GM18499 (cell line): ENCODE data around the gene DDX23.

Experiments
- ATAC-seq: cut with Tn5 transposase; IDR thresholded peaks from one replicate; pipeline ENCODE4 v1.9.1; 2021; ENCODE audit warnings: moderate number of reproducible peaks; ENCODE audit not compliant: insufficient read depth, unreplicated experiment

The DDX23 gene

DNA sequence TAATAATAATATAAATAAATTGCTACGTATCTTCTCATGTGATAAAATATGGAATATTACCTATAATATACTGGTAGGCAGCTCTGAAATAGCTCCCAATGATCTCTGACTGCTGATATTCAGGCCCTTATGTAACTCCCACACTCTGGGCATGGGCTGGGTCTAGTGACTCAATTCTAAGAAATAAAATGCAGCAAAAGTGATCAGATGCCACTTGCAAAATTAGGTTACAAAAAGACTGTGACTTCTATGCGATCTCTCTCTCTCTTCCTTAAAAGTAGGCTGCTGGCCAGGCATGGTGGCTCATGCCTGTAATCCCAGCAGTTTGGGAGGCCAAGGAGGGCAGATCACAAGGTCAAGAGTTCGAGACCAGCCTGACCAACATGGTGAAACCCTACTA is 44.0 kb downstream of the DDX23 start:
- ATAC-seq: no peak

GRCh38 chr12:48803675-48804074 is 48.3 kb downstream of the DDX23 start:
- no peak for ATAC-seq

DNA sequence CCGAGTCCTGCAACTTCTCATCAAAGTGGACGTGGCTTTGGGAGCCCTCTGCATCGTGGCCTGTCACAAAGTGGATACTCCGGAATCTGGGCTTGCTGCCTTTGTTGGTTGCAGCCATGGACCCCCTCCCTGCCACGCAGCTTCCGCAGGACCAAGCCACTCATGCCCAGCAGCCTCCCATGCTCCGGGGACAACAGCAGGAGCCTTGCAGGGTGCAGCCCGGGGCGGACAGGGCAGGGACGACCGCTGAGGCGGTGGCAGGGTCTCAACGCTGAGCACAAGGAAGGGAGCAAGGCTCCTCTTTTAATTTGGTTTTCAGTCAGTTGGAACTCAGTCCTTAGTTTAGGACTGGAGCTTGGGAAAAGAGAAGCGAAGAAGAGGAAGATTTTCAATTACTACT is 51.0 kb downstream of the DDX23 start:
- no peak for ATAC-seq

DNA sequence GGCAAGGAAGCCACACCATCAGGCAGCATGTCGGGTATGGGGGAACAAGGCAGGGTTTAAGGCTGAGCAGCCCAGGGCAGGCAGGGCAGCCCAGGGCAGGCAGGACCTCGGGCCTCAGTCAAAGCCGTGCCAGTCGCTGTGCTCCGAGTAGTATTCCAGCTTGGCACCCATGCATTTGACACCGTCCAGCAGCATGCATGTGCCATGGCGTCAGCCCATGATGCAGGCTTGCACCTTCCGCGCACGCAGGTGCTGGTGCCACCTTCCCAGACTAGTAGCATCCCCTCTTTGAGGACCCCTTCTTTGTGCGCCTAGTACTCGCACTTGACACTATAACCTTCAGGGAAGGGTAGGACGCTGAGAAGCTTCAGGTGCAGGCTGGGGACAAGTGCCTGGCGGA is 51.5 kb downstream of the DDX23 start:
- no peak for ATAC-seq

DNA sequence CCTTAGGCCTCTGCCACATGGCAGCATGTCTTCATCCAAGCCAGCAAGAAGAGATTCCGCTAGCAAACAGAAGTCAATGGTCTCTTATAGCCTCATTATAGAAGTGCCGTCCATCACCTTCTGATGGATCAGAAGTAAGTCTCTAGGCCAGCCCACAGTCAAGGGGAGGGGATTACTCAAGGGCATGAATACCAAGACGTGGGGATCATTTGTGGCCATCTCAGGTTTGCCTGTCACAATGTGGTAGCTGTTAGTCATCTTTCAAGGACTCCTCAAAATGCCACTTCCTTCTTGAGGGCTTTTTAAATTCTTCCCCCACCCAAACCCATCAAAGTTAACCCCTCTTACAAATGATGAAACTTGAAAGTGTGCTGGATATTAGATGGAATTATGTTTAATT is 55.0 kb downstream of the DDX23 start:
- no peak for ATAC-seq

GRCh38 chr12:48795550-48796455 is 56.2 kb downstream of the DDX23 start:
- ATAC-seq: no peak

DNA sequence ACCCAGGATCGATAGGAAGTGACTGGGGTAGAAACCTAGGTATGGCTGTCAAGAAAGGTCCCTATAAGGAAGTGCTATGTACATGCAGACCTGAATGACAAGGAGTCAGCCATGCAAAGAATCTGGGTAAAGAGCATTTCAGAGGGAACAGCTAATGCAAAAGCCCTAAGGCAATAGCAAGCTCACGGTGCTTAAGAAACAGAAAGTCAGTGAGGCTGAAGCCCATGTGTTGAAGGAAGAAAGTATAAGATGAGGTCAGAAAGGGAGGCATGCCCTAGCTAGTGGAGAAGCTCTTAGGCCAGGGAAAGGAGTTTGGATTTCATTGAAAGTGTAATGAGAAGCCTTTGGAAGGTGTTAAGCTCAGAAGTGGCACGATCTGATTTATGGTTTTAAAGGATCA is 57.1 kb downstream of the DDX23 start:
- ATAC-seq: no peak

DNA sequence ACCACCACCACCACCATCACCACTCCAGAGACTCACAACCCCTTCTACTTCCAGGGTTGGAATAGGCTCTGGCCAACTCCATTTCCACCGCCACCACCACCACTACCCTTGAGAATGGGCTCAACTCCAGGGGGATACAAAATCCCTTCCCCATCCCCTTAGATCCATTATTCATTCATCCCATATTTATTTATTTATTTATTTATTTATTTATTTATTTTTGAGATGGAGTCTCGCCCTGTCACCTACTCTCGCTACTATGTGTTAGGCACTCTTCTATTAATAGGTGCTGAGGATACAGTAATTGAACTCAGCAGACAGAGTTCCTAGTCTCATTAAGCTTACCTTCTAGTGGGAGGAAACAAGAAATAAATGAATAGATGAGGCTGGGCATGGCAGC is 58.3 kb downstream of the DDX23 start:
- no peak for ATAC-seq

DNA sequence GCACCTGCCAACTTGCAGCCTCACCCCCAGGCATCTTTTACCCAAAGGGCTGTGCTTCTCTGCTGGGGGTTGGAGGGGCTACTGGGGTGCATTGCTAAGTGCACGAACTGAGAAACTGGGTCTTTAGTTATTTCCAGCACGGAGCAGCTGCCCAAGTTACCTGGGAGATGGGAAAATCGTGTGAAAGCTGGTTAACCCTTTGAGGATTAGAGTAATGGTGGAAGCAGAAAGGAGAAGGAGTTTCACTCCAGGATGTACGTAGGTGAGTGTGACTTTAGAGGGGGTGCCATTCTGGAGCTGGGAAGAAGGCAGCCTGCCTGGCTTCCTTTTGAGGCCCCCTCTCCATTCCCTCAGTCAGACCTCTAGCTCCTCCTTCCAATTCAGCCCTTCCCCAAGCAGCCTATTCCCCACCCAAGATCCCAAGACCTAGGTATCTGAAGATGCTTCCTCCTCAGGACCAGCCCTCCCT is 62.1 kb downstream of the DDX23 start:
- ATAC-seq: no peak

GRCh38 chr12:48788854-48789775 is 62.8 kb downstream of the DDX23 start, which contains the start of gene ADCY6:
Gene ADCY6 (minus strand): TSS chr12:48789089. CDS start chr12:48783434, 5,655 bp downstream.
- ATAC-seq: no peak

- no peak for ATAC-seq
Measured at GRCh38 chr12:48788524-48788853, 63.5 kb downstream of the DDX23 start.

GRCh38 chr12:48787791-48788523 is 64.0 kb downstream of the DDX23 start:
- no peak for ATAC-seq

DNA sequence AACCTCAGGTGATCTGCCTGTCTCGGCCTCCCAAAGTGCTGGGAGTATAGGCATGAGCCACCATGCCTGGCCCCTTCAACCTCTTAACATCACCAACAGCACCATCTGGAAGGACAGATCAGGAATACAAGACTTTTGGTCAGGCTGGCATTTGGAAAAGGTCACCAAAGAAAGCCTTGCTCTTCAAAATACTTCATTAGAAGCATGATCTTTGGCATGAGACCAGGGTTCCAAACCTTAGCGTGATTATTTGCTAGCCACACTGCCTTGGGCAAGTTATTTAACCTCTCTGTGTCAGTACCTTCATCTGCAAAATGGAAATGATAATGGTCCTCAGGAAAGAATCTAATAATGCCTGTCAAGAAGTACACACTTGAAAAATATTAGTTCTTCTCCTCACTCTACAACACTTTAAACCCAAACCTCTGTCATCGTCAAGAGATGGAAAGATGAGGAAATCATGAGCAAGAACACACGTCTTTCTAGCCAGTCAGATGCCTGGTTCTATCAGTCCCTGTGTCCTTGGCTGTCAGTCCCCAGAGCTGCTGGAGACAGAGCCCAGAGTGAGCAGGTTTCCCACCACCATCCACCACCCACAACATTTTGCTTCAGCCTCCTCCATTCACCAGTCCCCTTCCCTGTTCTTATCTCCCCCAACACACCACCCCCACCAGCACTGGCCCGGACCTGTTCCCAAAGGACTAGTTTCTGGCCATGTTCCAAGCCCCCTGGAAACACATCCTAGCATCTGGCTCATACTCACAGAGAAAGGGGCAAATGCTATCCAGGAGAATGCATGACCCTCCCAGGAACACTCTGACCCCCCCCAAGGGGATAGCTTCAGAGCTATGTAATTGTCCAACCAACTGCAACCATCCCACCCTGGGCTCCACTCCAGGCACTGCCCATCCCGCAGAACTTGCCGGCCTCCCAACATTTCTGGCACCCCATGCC is 65.1 kb downstream of the DDX23 start:
- ATAC-seq: no peak

- ATAC-seq: no peak
Measured at GRCh38 chr12:48783432-48783831, 68.5 kb downstream of the DDX23 start.

DNA sequence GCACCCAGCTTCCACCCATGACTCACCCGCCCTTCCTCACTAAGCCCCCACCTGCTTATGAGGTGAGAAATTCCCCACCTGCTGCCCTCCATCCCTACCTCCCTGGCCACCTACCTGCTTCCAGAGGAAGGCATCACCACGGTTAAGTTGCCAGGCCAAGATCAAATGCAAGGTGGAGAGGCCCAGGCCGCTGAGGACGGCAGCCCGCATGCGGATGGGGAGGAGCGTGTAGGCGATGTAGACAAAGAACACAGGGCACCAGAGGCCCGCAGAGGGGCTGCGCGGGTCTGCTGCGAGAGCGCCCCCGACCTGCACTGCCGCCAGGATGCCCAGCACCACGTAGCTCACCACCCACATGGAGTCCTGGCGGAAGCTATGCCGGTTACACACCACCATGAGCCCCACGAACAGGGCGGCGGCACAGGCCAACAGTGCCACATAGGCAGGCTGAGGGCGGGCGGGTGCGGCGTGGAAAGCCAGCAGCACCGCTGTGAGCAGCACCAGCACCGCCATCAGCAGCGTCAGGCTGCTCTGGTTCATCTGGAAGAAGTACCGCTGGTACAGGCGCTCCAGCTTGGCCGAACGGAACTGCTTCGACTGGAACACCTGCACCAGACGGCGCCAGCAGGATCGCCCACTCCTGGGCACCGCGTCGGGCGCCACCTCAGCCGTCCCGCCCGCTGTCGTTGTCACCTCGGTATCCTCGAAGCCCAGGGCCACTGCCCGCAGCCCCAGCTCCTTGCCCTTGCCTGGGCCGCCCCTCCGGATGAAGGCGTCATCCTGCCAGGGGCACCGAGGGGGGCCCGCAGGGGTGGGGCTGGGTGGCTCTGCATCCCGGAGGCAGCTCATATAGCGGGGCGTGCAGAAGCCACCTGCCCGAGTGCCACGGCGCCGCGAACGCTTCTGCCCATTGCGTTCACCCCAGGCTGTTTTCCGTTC is 69.2 kb downstream of the DDX23 start:
- no peak for ATAC-seq

GRCh38 chr12:48781750-48782456 is 70.1 kb downstream of the DDX23 start:
- ATAC-seq: no peak

GRCh38 chr12:48780381-48781025 is 71.5 kb downstream of the DDX23 start:
- ATAC-seq: no peak
